ENCODE data around the gene ARMH1. TPM values are rescaled to one million over a fixed set of nuclear protein-coding genes. Genes with fewer than 3 reads are reported as not detected.
"Not testable (repeated sequence)": the region's sequence is repeated elsewhere in the genome, so short reads cannot be mapped to it uniquely, and the experiment has no call there.

ARMH1 gene
- total RNA-seq, 2 experiments from 2014 or later = 95.7 to 105 TPM

GRCh38 chr1:44696789-44697345, 22.4 kb downstream of the ARMH1 start:
- H3K36me3 Mint-ChIP-seq = no peaks in the 10 kb centered on the region
- no peaks in the 10 kb centered on the region for H3K9me3 Mint-ChIP-seq
- H3K4me1 Mint-ChIP-seq = peaks cover 25% of the 10 kb centered on the region
- peak overlapping the region; percentile 83 for H3K27ac Mint-ChIP-seq
- ATAC-seq (ENCODE audit: low read depth) = peak; percentile 98
- peak overlapping the region; percentile 65 for H3K4me3 Mint-ChIP-seq
- POLR2A ChIA-PET = interaction anchor here (0.7 to 4.5 kb wide), 9 partner anchors 14 to 103 kb away, joined by 3 to 51 read pairs (median 5); partner anchors contain the start of genes ARMH1, PLK3, RNU5D-1 and RPS8
- peak; percentile 54 for DNase-seq
- no peaks in the 10 kb centered on the region for H3K27me3 Mint-ChIP-seq

- H3K27ac Mint-ChIP-seq = no peak overlapping the region
- POLR2A ChIA-PET = interaction anchor here (1.2 to 4.5 kb wide), 2 partner anchors 23 to 25 kb away, joined by 4 to 51 read pairs; no protein-coding TSS in a partner anchor
- H3K9me3 Mint-ChIP-seq = no peaks in the 10 kb centered on the region
- H3K27me3 Mint-ChIP-seq = no peaks in the 10 kb centered on the region
- H3K4me1 Mint-ChIP-seq = peaks cover 24% of the 10 kb centered on the region
- H3K36me3 Mint-ChIP-seq = no peaks in the 10 kb centered on the region
- no peak overlapping the region for H3K4me3 Mint-ChIP-seq
- DNase-seq (no peak), ATAC-seq (ENCODE audit: low read depth) (no peak)
Measured at GRCh38 chr1:44698138-44698537, 23.6 kb downstream of the ARMH1 start.

GRCh38 chr1:44699375-44699774, 24.9 kb downstream of the ARMH1 start:
- not testable (repeated sequence) for H3K9me3 Mint-ChIP-seq; H3K27me3 Mint-ChIP-seq; H3K36me3 Mint-ChIP-seq; DNase-seq; H3K27ac Mint-ChIP-seq; H3K4me3 Mint-ChIP-seq; ATAC-seq (ENCODE audit: low read depth)
- peaks cover 19% of the 10 kb centered on the region for H3K4me1 Mint-ChIP-seq
- POLR2A ChIA-PET = interaction anchor here (4.5 kb wide), 1 partner anchor 22 kb away, joined by 51 read pairs; no protein-coding TSS in a partner anchor

- Mint-ChIP-seq H3K27me3 (no peaks in the 10 kb centered on the region), H3K27ac (no peak overlapping the region)
Measured at GRCh38 chr1:44700573-44700972, 26.1 kb downstream of the ARMH1 start.

GRCh38 chr1:44701141-44701573, 26.6 kb downstream of the ARMH1 start:
- Mint-ChIP-seq H3K36me3 (no peaks in the 10 kb centered on the region), H3K4me3 (no peak overlapping the region), H3K9me3 (no peaks in the 10 kb centered on the region), H3K4me1 (peaks cover 15% of the 10 kb centered on the region), H3K27me3 (no peaks in the 10 kb centered on the region), H3K27ac (no peak overlapping the region)
- ATAC-seq (ENCODE audit: low read depth) = no peak
- POLR2A ChIA-PET = interaction anchor here (0.5 to 1.0 kb wide), 2 partner anchors 20 to 40 kb away, joined by 3 to 5 read pairs; no protein-coding TSS in a partner anchor
- no peak for DNase-seq

More at GRCh38 chr1:44700573-44700972, 26.1 kb downstream of the ARMH1 start:
- DNase-seq = no peak
- Mint-ChIP-seq H3K4me1 (peaks cover 19% of the 10 kb centered on the region), H3K4me3 (no peak overlapping the region), H3K9me3 (no peaks in the 10 kb centered on the region), H3K36me3 (no peaks in the 10 kb centered on the region)
- POLR2A ChIA-PET = interaction anchor here (0.5 kb wide), 1 partner anchor 312 kb away, joined by 5 read pairs; no protein-coding TSS in a partner anchor
- ATAC-seq (ENCODE audit: low read depth) = no peak

GRCh38 chr1:44705470-44705869, 31.0 kb downstream of the ARMH1 start:
- POLR2A ChIA-PET = interaction anchor here (5.5 kb wide), 1 partner anchor 16 kb away, joined by 34 read pairs; no protein-coding TSS in a partner anchor
- Mint-ChIP-seq H3K4me3 (no peak overlapping the region), H3K27ac (peak overlapping the region; percentile 6), H3K27me3 (peaks cover 7% of the 10 kb centered on the region), H3K4me1 (peaks cover 12% of the 10 kb centered on the region), H3K9me3 (no peaks in the 10 kb centered on the region), H3K36me3 (no peaks in the 10 kb centered on the region)
- no peak for DNase-seq
- no peak for ATAC-seq (ENCODE audit: low read depth)

- ATAC-seq (ENCODE audit: low read depth) = no peak
- Mint-ChIP-seq H3K36me3 (no peaks in the 10 kb centered on the region), H3K4me3 (no peak overlapping the region), H3K27ac (peak overlapping the region; percentile 6), H3K27me3 (peaks cover 7% of the 10 kb centered on the region), H3K4me1 (peaks cover 12% of the 10 kb centered on the region), H3K9me3 (no peaks in the 10 kb centered on the region)
- POLR2A ChIA-PET = interaction anchor here (5.5 kb wide), 1 partner anchor 16 kb away, joined by 34 read pairs; no protein-coding TSS in a partner anchor
- DNase-seq = no peak
Measured at GRCh38 chr1:44705938-44706337, 31.4 kb downstream of the ARMH1 start.

GRCh38 chr1:44707112-44707881, 32.8 kb downstream of the ARMH1 start:
- no peak overlapping the region for H3K4me3 Mint-ChIP-seq
- DNase-seq (no peak), ATAC-seq (ENCODE audit: low read depth) (no peak)
- no peak overlapping the region for H3K27ac Mint-ChIP-seq
- H3K27me3 Mint-ChIP-seq = peaks cover 14% of the 10 kb centered on the region
- POLR2A ChIA-PET = interaction anchor here (1.3 to 5.5 kb wide), 2 partner anchors 14 to 23 kb away, joined by 9 to 34 read pairs; no protein-coding TSS in a partner anchor
- no peaks in the 10 kb centered on the region for H3K9me3 Mint-ChIP-seq
- H3K36me3 Mint-ChIP-seq = no peaks in the 10 kb centered on the region
- peaks cover 12% of the 10 kb centered on the region for H3K4me1 Mint-ChIP-seq

- POLR2A ChIA-PET = interaction anchor here (1.7 to 5.5 kb wide), 2 partner anchors 13 kb away, joined by 11 to 34 read pairs; no protein-coding TSS in a partner anchor
- peak overlapping the region; percentile 68 for H3K27ac Mint-ChIP-seq
- DNase-seq = no peak
Measured at GRCh38 chr1:44707959-44708831, 33.7 kb downstream of the ARMH1 start.

GRCh38 chr1:44713321-44713781, 38.8 kb downstream of the ARMH1 start:
- POLR2A ChIA-PET = interaction anchor here (0.6 to 2.7 kb wide), 3 partner anchors 8 to 590 kb away, joined by 3 to 20 read pairs (median 13); partner anchors contain the start of gene RNU5D-1
- H3K9me3 Mint-ChIP-seq = no peaks in the 10 kb centered on the region
- H3K27me3 Mint-ChIP-seq = peaks cover 13% of the 10 kb centered on the region
- no peak overlapping the region for H3K27ac Mint-ChIP-seq
- ATAC-seq (ENCODE audit: low read depth) (no peak), DNase-seq (no peak)
- H3K4me1 Mint-ChIP-seq = peaks cover 32% of the 10 kb centered on the region
- H3K4me3 Mint-ChIP-seq = no peak overlapping the region
- no peaks in the 10 kb centered on the region for H3K36me3 Mint-ChIP-seq

More at GRCh38 chr1:44707959-44708831, 33.7 kb downstream of the ARMH1 start:
- no peaks in the 10 kb centered on the region for H3K9me3 Mint-ChIP-seq
- peak overlapping the region; percentile 64 for H3K4me3 Mint-ChIP-seq
- peaks cover 12% of the 10 kb centered on the region for H3K4me1 Mint-ChIP-seq
- H3K27me3 Mint-ChIP-seq = peaks cover 15% of the 10 kb centered on the region
- H3K36me3 Mint-ChIP-seq = no peaks in the 10 kb centered on the region
- ATAC-seq (ENCODE audit: low read depth) = peak; percentile 68

- H3K27ac Mint-ChIP-seq = peak overlapping the region; percentile 82
- no peak for DNase-seq
- no peak for ATAC-seq (ENCODE audit: low read depth)
- H3K9me3 Mint-ChIP-seq = no peaks in the 10 kb centered on the region
- POLR2A ChIA-PET = interaction anchor here (11.5 kb wide), 1 partner anchor 18 kb away, joined by 500 read pairs; the partner anchor contains the start of gene RNU5D-1
- H3K4me3 Mint-ChIP-seq = peak overlapping the region; percentile 62
- H3K36me3 Mint-ChIP-seq = no peaks in the 10 kb centered on the region
- peaks cover 32% of the 10 kb centered on the region for H3K4me1 Mint-ChIP-seq
- H3K27me3 Mint-ChIP-seq = peaks cover 8% of the 10 kb centered on the region
Measured at GRCh38 chr1:44714532-44714931, 40.0 kb downstream of the ARMH1 start.

GRCh38 chr1:44714944-44715571, 40.5 kb downstream of the ARMH1 start:
- DNase-seq (peak; percentile 65), ATAC-seq (ENCODE audit: low read depth) (peak; percentile 79)
- peak overlapping the region; percentile 62 for H3K4me3 Mint-ChIP-seq
- H3K27me3 Mint-ChIP-seq = peaks cover 8% of the 10 kb centered on the region
- no peaks in the 10 kb centered on the region for H3K36me3 Mint-ChIP-seq
- POLR2A ChIA-PET = interaction anchor here (11.5 kb wide), 1 partner anchor 18 kb away, joined by 500 read pairs; the partner anchor contains the start of gene RNU5D-1
- H3K9me3 Mint-ChIP-seq = no peaks in the 10 kb centered on the region
- peaks cover 33% of the 10 kb centered on the region for H3K4me1 Mint-ChIP-seq
- H3K27ac Mint-ChIP-seq = peak overlapping the region; percentile 82
